Osteocyte (in vitro differentiated cells): ENCODE measurements around the gene TRIM65. TPM values are rescaled to one million over a fixed set of nuclear protein-coding genes. Genes with fewer than 3 reads are reported as not detected.

Source experiments
- DNase-seq: peaks from one replicate; pipeline ENCODE4 v3.0.0; 2021; ENCODE audit warnings: mixed read lengths; ENCODE audit not compliant: unreplicated experiment; ENCODE audit errors: extremely low spot score
- H3K27ac Mint-ChIP-seq: one replicate; pipeline ENCODE4 v1.8.0; 2021; ENCODE audit warnings: mild to moderate bottlenecking, mixed read lengths; ENCODE audit not compliant: unreplicated experiment
- H3K27me3 Mint-ChIP-seq: one replicate; pipeline ENCODE4 v1.8.0; 2021; ENCODE audit warnings: mixed read lengths; ENCODE audit not compliant: unreplicated experiment
- H3K36me3 Mint-ChIP-seq: one replicate; pipeline ENCODE4 v1.8.0; 2021; ENCODE audit warnings: mixed read lengths; ENCODE audit not compliant: unreplicated experiment
- H3K4me1 Mint-ChIP-seq: one replicate; pipeline ENCODE4 v1.8.0; 2021; ENCODE audit warnings: mixed read lengths; ENCODE audit not compliant: unreplicated experiment
- H3K4me3 Mint-ChIP-seq: one replicate; pipeline ENCODE4 v1.8.0; 2021; ENCODE audit warnings: mild to moderate bottlenecking, moderate library complexity, mixed read lengths; ENCODE audit not compliant: unreplicated experiment
- H3K9me3 Mint-ChIP-seq: one replicate; pipeline ENCODE4 v1.8.0; 2021; ENCODE audit warnings: mixed read lengths; ENCODE audit not compliant: unreplicated experiment
- total RNA-seq: library from RNA; stranded (reverse); gene quantifications from 2 replicates; pipeline ENCODE4 v1.2.1, GENCODE V29; 2021
- TF ChIP-seq, protein P1 (sequence below): fragments of 200-600 bp; sonication (generic); IDR thresholded peaks from 2 replicates; pipeline ENCODE4 v1.5.0; 2021; ENCODE audit warnings: antibody characterized with exemption, mild to moderate bottlenecking, moderate library complexity

The TRIM65 gene
- total RNA-seq, 1 donor from 2014 or later = 26.3 TPM

DNA sequence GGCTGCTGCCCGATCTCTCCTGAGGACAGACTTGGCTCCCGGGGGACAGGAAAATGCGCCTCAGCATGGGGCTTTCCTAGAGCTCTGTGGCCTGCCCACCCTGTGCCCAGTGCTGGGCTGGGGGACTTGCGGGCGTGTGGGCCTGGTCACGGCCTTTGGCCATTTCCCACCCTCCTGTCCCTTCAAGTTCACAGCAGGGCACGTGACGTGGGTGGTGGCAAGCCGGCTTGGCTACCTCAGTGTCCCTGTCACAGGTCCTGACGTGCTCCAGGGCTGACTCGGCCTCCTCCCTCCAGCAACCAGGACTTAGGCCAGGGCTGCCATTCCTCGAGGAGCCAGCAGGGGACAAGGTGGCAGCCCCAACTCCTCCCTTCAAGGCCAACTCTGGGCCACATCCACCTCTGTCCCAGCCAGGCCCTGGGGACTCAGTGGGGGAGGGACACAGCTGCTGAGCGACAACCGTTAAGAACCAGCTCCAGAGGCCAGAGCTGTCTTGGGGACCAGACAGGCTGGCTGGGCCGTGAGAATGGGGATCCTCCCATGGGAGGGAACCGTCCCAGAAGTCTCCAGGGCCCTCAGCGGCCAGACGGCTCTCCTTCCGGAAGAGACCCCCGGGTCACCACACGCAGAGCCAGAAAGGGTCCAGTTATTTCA is 51.6 kb downstream of the TRIM65 start:
- TF ChIP-seq, protein P1, sequence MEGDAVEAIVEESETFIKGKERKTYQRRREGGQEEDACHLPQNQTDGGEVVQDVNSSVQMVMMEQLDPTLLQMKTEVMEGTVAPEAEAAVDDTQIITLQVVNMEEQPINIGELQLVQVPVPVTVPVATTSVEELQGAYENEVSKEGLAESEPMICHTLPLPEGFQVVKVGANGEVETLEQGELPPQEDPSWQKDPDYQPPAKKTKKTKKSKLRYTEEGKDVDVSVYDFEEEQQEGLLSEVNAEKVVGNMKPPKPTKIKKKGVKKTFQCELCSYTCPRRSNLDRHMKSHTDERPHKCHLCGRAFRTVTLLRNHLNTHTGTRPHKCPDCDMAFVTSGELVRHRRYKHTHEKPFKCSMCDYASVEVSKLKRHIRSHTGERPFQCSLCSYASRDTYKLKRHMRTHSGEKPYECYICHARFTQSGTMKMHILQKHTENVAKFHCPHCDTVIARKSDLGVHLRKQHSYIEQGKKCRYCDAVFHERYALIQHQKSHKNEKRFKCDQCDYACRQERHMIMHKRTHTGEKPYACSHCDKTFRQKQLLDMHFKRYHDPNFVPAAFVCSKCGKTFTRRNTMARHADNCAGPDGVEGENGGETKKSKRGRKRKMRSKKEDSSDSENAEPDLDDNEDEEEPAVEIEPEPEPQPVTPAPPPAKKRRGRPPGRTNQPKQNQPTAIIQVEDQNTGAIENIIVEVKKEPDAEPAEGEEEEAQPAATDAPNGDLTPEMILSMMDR = peak; percentile 57
- DNase-seq = peak; percentile 85
- peak overlapping the region; percentile 85 for H3K27ac Mint-ChIP-seq
- H3K27me3 Mint-ChIP-seq = no peaks in the 10 kb centered on the region
- no peaks in the 10 kb centered on the region for H3K9me3 Mint-ChIP-seq
- no peak overlapping the region for H3K4me3 Mint-ChIP-seq
- H3K36me3 Mint-ChIP-seq = peaks cover 27% of the 10 kb centered on the region
- peaks cover 23% of the 10 kb centered on the region for H3K4me1 Mint-ChIP-seq

DNA sequence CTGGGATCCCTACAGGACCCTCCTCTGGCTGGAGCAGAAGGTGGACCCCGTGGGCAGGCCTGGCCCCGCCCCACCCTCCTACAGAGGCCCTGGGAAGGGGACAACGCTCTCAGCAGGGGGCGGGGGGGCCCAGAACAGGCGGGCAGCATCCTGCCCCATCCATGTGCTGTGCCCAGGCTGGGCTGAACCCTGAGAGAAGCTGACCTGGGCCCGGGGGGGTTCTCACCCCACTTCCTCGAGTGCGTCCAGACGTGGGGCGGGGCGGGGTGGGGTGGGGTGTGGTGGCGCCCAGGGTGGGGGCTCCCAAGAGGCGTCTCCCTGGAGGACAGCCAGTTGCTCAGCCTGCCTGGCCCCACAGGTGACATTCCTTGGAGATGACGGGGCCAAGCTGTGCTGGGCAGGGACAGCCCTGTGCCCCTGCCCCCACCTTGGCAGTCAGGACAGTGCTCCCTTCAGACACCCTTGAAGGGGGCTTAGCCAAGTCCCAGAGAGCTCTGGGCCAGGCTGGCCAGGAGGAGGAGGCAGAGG is 52.2 kb downstream of the TRIM65 start:
- Mint-ChIP-seq H3K27me3 (no peaks in the 10 kb centered on the region), H3K4me1 (peaks cover 23% of the 10 kb centered on the region), H3K36me3 (peaks cover 24% of the 10 kb centered on the region), H3K9me3 (no peaks in the 10 kb centered on the region), H3K27ac (no peak overlapping the region), H3K4me3 (no peak overlapping the region)
- TF ChIP-seq, protein P1 = no peak
- DNase-seq = peak; percentile 84

DNA sequence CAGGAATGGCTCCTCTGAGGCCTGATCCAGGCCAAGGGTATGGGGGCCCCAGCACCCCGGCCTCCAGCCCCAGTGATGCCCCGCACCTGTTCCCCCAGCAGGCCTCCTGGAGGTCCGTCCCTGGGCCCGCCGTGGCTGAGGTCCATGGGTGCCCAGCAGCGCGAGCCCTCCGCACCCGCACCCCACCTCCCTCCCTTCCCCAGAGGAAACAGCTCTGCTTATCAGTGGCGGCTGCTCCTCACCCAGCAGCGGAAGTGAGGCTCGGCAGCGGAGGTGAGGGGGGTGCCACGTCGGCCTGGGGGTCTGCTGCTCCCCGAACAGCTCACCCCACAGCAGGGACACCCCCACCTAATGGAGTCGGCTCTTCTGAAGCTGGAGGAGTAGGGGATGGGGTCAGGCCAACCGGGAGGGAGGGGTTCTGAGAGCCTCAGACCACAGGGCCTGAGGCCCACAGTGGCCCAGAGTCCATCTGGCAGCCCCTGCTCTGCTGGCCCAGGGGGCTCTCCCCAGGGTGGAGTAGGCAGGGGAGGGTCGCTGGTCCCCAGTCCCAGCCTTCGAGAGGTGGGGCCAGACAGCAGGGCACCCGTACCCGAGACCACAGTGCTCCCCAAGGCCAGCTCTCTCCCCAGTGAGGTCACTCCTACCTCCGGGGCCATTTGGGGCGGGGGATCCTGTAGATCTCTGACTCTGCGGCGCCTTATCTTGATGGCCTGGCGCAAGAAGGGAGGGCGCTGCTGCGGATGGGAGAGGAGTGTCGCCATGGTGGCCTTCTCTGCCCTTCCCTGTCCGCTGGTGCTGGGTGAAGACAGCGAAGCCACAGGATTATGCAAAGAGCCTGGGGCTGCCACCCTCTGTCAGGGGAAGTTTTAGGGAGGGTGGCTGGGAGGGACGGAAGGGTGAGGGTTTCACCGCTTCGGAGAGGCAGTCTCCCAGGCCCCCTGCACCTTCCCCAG is 52.9 kb downstream of the TRIM65 start, which contains the start of gene UNC13D:
TSS of gene UNC13D (minus strand) at position 828 of the 953 bp plus-strand sequence. CDS start at position 761, 67 bp downstream.
- Mint-ChIP-seq H3K9me3 (no peaks in the 10 kb centered on the region), H3K27me3 (no peaks in the 10 kb centered on the region), H3K4me3 (no peak within 1 kb of the TSS), H3K27ac (peak within 1 kb of the TSS; percentile 85), H3K36me3 (peaks cover 19% of the 10 kb centered on the region), H3K4me1 (peaks cover 23% of the 10 kb centered on the region)
- peak; percentile 81 for DNase-seq
- TF ChIP-seq, protein P1 = no peak

DNA sequence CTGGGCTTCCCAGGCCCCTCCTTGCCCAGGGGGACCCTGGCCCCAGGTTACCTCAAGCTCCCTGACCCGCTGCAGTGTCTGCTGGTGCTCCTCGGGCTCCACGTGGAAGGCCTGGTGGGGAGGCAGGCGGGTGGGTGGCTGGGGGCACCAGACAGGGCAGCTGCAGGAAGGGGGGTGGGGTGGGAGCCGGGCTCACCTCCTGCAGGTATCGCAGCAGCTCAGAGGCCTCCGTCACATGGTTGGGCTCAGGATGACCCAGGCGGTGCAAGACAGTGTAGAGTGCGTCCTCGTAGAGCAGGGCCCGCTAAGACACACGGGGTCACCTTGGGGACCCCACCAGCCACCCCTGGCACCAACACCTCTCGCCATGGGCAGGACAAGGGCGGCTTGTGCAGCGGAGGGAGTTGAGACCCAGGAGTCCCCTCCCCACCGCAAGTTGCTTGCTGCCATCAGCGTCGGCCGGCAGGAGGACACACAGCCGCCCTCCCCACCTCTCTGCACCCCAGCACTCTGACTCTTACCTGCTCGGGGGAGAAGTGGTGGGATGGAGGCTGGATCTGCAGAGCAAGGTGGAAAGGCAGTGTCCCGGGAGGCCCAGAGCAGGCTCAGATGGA is 53.7 kb downstream of the TRIM65 start:
- Mint-ChIP-seq H3K36me3 (peaks cover 15% of the 10 kb centered on the region), H3K27me3 (no peaks in the 10 kb centered on the region), H3K4me1 (peaks cover 23% of the 10 kb centered on the region), H3K9me3 (no peaks in the 10 kb centered on the region), H3K4me3 (no peak overlapping the region), H3K27ac (no peak overlapping the region)
- TF ChIP-seq, protein P1 = no peak
- no peak for DNase-seq
